CD4-positive, alpha-beta T cell treated with Interleukin-15 for 4 hours (primary cell): Measurements from ENCODE around the gene GJC2.

Source experiments
- DNase-seq: peaks from one replicate; pipeline ENCODE4 v3.0.0-alpha.2; 2020; ENCODE audit warnings: low spot score

The GJC2 gene

DNA sequence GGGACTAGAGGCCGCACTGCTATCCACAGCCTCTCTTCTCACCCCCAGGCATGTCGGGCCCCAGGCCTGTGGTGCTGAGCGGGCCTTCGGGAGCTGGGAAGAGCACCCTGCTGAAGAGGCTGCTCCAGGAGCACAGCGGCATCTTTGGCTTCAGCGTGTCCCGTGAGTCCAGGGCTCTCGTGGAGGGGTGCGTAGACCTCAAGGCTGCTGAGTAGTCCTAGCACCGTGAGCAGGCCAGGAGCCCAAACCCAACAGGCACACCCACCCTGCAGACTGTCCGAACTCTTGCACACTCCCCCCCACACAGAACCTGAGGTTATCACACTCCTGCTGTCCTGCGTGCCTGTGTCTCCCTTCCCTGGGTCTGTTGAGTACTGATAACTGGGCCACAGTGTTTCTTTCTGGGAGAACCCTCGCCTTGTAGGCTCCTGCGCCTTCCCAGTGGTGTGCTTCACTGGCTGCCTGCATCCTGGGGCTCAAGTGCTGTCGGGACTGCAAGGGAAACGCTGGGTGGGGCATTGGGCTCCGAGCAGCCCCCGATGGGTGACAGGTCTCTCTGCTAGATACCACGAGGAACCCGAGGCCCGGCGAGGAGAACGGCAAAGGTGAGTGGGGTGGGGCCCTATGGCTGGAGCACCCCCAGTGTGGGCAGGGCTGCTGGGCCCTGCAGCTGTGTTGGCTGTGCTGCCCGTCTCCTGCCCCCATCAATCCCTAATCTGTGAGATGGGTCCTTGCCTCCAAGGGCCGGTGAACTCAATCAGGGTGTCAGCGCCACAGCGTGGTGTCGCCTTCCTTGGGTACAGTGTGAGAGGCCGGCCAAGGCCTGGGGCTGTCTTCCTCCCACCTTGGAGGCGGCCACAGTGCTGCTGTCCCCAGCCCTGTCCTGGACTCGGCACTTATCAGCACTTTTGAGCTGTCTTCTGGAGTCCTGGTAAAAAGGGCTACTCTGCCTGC lies 4.0 kb upstream of the GJC2 start:
- DNase-seq, result no peak

DNA sequence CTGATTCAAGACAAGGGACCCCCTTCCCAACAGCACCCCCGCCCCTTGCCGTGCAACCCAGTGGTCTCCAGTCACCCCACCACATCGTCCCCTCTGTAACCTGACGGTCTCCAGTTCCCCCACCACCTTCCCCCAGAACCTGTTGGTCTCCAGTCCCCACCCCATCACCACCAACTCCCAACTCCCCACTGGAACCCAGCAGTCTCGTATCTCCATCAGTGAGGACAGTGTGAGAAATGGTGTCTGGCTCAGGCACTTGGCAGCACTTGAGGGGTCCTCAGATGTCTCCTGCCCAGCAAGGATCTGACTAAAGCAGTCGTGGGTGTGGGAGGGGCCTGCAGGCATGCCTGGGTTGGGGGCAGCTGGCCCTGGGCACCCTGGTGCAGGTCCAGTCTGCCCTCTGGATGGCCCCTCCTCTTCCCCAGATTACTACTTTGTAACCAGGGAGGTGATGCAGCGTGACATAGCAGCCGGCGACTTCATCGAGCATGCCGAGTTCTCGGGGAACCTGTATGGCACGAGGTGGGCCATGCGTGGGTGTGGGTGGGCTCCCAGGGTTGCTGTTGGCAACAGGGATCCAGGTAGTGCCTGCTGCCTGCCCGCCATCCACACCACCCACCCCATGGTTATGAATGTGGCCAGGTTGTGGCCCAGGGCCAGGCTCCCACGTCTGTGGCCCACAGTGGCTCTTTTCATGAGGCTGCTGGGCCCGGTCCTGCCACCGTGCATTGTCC lies 3.1 kb upstream of the GJC2 start:
- no peak for DNase-seq

DNA sequence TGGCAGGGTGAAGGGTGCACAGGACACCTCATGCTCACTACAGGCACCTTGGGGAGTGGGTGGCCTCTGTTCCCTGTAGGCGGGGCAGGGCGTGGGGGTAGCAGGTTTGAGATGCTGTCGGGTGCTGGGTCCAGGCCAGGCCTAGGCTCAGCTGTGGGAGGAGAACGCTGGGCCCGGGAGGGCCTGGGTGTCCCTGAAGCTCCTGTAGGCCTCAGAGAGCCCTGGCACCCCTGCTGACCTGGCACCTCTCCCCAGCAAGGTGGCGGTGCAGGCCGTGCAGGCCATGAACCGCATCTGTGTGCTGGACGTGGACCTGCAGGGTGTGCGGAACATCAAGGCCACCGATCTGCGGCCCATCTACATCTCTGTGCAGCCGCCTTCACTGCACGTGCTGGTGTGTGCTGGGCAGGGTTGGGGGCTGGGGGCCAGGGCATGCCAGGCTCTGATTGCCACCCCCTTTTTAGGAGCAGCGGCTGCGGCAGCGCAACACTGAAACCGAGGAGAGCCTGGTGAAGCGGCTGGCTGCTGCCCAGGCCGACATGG lies 2.5 kb upstream of the GJC2 start:
- DNase-seq, result no peak

DNA sequence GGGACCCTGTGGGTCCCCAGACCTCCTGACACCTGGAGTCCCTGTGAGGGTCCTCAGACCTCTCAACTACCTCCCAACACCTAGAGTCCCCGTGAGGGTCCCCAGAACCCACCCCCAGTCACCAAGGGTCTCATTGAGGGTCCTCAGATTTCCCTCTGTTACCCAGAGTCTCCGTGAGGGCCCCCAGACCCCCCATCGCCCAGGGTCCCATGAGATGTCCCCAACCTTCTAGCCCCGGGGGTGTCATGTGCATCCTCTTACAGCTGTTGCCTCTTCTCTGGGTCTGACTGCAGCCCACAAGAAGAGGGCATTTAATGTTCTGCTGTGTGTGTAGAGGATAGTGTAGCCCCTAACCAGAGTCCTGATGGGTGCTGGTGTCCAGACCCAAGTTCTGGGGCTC lies 2.0 kb upstream of the GJC2 start:
- no peak for DNase-seq

DNA sequence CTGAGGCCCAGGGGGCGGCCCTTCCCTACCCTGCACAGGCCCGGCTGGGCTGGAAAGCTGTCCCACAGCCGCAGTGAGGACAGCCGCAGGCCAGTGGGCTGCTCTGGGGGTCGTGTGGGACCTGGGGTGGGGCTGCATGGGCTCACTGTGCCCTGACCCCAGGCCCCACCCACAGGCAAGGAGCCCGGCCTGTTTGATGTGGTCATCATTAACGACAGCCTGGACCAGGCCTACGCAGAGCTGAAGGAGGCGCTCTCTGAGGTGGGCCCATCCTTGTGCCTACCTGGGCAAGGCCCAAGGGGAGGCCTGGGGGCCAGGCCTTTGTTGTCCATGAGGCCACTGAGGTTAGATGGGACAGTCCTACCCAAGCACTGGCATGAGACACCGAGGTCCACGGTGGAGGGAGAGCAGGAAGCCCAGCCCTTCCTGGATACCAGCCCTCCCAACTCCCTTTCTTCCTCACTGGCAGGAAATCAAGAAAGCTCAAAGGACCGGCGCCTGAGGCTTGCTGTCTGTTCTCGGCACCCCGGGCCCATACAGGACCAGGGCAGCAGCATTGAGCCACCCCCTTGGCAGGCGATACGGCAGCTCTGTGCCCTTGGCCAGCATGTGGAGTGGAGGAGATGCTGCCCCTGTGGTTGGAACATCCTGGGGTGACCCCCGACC lies 1.4 kb upstream of the GJC2 start:
- DNase-seq, result no peak

DNA sequence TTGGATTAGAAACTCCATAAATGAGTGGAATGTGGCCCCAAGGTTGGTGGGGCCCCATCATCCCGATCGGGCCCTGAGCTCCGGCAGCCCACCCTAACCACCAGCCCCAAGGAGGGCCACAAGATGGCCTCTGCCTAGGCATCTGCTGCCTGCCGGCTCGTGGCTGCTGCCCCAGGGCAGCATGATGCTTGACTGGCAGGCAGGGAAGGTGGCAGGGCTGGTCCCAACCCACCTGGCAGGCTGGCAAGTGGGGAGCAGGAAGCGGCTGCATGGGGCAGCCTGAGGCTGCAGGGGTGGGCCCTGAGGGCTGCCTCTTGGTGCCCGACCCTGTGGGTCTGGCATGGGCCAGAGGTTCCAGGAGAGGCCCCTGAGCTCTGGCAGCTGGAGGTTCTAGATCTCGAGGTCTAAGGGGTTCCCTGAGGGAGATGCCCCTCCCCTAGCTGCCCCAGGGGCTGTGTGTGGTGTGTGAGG lies 760 bp upstream of the GJC2 start:
- DNase-seq, result no peak

DNA sequence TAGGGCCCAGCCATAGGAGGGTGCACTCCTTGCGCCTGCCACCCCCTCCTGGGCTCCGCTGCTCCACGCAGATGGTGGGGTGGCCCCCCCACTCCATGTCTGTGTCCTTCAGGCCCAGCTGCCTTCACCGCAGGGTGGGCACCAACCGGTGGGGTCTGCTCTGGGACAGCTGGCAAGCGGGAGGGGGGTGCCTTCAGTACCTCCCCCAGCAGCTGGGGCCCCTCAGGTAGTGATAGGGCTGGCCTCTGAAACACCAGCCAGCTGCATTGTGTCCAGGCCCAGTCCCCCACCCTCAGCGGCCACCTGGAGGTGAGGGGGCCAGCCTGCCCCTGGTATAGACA lies 360 bp downstream of the GJC2 start:
- no peak for DNase-seq

DNA sequence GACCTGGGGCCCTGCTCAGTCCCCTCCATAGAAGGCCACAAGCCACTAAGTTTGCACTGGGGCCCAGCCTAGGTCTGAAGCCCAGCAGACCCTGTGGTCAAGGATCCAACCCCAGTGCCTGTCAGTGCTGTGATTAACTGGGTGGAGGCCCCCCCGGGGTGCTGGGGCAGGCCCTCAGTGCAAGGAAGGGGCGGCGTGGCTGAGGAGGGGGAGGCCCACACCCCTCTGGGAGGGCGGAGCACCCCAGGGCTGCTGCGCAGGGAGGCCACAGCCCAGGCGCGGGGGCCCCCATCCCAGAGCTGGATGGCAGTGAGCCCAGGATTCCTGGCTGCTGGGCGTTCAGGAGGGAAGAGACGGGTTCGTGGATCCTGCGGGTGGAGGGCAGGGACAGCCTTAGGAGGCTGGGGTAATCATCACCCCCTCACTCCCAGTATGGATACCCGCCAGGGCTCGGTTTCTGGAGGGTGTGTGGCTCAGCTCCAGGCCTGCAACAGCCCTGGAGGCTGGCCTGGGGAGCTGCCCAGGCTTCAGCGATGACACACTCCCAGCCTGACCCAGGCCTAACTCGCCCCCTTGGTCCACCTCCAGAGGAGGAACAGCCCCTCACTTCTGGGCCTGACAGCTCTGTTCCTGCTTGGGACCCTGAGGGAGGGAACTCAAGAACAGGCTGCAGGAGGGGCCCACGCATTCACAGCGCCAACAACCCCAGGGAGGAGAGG lies 890 bp downstream of the GJC2 start:
- no peak for DNase-seq

DNA sequence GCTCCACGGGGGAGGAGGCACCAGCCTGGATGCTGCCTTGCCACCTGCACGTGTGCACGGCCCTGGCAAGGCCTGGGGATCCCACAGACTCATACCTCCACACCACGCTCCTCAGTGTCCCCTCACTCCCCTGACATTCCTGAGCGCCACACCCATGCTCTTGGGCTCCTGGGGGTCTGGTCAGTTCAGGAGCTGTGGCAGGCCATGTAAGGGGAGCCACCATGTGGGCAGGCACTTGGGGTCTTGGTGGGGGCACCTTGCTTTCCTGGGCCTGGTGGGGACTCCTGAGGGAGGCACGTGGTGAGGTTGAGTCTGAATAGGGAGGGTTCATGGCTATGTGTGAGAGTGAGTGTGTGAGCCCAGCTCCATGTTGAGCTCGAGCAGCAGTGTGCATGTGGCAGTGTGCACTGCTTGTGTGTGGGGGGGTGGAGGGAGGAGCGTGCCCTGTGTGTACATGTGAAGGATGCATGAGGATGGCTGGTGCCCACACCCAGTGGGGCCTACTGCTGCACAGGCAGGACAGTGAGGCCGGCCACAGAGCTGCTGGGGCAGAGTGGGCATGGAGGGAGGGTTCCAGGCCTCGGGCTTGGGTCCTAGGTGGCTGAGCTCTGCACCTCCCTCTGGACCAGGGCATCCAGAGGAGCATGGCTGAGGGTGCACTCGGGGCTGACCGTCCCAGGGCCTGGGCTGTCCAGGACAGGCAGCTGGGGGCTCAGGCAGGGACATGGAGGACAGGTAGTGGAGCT lies 1.6 kb downstream of the GJC2 start:
- DNase-seq, result no peak

DNA sequence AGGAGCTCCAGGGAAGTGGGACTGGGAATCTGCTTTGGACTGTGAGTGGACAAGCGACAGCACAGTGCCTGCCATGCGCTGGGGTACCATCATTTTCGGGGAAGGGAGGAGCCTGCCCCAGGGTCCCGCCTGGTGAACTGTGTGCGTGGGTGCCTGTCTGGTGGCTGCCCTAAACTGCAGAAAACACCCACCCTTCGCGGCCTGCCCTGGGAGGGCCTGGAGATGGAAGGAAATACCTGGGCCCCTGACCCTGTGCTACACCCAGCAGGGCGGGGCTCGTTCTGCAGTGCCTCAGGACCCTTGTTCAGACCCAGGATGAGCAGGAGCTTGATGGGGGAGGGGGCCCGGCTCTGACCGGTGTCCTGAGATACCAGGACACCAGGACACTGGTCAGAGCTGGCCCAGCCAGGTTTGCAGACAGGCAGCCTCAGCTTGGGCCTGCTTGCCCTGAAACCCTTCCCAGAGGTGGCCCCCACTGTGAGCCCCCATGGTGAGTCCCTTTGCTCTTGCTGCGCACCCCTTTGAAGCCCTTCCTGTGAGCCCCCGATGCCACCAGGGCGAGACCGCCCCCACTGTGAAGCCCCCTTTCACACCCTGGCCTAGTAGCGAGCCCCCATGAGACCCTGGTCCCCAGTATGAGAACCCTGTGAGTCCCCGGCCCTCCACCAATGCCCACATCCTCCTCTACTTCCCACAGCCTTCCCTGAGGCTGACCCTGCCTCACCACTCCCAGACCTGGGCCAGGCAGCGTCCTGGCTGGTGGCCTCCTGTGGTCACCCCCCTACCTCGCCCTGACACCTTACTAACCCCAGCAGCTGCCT lies 2.6 kb downstream of the GJC2 start:
- no peak for DNase-seq

DNA sequence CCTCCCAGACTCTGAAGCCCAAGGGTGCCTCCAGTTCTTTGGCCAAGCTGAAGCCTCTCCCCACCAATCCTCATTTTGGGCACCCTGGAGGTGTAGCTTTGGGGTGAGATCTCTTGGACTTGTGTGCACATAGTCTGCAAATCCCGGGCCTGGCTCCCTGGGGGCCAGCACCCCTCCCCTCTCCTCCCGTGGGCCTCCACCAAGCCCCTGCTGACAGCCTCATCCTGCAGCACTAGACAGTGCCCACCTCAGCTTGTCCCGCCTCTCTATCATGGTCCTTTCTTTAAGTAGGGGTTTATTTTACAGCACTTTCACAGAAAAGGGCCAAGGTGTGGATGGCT lies 3.2 kb downstream of the GJC2 start:
- DNase-seq, result no peak

DNA sequence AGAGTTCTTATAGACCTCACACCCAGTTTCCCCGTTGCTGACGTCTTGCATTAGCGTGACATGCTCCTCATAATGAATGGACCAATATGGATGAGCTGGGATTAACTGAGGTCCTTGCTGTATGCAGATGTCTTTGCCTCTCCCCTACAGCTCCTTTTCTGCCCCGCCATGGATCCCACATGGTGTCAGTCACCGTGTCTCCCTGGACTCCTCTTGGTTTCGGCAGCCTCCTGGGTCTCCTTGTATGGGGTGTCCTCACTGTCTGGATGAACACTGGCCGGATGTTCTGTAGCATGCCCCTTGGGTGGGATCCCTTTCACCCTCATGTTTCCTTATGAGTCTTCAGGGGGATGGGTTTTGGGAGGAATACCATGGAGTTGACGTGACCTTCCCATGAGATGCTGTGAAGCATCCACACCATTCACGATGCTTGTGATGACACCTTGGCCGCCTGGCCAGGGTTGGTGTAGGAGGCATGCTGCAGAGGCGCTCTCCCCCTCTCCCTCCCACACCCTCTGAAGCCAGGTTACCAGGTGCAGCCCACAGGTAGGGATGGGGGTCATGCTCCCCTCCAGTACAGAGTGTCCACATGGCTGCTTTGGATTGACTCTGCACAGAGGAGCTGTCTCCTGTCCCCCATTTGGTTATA lies 4.4 kb downstream of the GJC2 start:
- DNase-seq, result no peak

DNA sequence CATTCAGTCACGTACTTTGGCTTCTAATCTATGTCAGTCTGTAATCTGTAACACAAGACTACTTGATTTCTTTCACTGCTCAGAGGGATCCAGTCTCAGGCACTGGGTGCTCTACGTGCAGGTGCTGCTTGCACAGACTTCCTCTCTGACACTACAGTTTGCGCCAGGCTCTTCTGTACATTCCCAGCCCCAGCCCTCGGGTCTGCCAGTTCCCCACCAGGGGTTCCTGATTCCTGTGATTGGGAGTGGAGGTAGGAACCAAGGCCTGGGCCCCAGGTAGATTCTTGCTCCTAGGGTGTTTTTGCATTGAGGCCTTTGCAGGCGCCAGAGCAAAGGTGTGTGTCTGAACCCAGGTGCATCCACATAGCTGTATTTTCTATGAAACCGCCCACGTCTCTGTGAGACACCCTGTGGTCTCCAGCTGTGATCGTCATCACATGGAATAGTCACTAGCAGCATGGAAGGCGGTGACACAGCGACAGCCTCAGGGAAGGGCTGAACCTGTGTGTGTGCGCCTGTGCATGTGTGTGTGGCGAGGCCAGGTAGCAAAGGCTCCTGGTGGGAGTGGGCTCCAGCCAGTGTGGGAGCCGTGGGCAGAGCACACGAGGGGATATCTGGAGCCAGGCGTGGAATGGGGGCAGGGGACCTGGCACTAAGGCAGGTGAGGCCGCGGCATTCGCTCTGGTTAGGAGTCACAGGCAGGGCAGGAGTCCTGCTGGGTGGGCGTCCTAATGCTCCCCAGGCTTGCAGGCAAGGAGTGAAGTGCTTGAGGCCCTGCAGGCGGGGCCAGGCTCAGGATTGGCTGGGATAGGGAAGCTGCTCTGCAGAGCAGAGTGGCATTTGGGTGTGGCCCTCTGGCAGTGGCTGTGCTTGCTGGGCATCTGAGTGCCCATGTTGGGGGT lies 5.2 kb downstream of the GJC2 start:
- no peak for DNase-seq

DNA sequence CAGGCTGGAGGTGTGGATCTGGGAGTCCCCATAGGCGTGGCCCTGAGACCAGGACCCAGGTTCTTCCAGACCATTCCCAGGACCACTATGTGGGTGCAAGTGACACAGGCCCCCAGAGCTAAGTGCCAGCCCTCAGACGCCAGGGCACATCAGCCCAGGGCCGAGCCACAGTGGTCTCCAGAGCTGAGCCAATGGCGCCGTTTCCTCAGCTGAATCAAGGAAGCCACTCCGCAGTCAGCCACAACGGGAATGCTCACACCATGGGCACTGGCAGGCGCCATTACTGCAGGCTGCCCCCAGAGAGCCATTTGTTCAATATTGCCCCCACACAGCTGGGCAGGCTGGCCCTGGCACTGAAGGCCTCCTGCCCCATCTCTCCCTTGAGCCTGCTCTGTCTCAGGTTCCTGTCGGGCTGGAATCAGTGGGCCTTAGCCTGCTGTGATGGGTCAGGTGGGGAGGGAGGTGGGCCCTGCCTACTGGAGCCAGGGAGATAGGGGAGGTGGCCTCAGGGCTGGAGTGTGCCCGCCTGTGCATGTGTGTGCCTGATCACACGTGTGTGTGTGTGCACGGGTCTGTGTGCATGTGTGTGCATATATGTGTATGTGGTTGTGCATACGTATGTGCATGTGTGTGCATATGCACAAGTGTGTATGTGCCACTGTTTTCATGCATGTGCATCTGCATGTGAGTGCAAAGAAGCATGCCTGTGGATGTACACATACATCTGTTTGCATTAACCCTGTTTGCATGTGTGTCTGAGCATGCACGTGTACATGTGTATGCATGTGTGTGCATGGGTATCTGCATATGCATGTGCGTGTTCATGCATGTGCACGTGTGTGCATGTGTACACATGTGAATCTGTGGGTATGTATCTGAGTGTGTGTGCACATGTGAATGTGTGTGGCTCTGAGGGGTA lies 6.1 kb downstream of the GJC2 start:
- DNase-seq, result no peak

DNA sequence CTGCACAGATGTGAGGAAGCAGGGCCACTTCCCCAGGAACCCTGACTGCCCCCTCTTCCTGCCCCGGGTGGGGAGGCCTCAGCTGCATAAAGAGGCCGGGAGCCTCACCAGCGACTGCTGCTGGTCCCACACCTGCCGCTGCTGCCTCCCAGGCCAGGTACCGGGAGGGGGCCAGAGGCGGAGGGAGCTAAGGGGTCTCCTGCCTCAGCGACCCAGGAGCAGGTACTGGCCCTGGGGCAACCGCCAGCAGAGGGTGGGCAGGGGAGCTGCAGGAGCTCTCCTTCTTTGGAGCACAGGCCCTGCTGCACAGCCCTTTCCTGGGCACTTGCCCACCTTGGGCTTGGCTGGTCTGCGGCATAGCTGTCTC lies 6.8 kb downstream of the GJC2 start:
- no peak for DNase-seq

DNA sequence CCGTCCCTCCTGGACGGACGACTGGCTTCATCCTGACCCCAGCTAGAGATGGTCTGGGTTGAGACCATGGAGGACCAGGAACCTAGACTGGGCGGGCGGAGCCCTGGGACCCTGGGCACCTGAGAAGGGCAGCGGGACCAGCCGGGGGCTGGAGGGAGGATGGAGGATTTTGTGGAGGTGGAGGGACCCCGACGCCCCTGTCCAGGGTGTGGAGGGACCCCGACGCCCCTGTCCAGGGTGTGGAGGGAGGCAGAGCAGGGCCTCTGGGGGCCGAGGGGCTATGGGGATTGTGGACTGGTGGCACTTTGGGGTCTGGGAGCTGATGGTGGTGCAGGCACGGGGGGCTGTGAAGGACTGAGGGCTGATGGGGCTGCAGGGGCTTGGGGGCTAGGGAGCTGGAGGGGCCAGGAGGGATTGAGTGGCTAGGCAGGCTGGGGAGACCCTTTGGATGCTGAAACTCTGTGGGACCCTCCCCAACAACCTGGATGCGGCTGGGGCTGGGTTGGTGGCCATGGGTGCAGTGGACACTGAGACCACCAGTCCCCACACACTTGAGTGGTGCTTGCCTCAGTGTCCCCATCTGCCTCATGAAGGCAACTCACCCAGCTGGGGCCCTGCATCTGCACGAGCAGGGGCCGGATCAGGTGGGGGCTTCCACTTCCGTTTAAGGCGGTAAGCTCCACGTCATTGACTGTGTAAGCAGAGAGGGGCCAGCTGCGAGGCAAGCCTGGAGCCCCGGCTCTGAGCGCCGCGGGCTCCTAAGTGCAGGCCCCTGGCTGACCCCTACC lies 7.4 kb downstream of the GJC2 start:
- no peak for DNase-seq

DNA sequence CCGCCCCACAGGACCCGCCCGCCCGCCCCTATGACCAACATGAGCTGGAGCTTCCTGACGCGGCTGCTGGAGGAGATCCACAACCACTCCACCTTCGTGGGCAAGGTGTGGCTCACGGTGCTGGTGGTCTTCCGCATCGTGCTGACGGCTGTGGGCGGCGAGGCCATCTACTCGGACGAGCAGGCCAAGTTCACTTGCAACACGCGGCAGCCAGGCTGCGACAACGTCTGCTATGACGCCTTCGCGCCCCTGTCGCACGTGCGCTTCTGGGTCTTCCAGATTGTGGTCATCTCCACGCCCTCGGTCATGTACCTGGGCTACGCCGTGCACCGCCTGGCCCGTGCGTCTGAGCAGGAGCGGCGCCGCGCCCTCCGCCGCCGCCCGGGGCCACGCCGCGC lies 8.0 kb downstream of the GJC2 start:
- no peak for DNase-seq
